ENCODE measurements around the gene SIRT2.
"Not testable (repeated sequence)": the region's sequence is repeated elsewhere in the genome, so short reads cannot be mapped to it uniquely, and the experiment has no call there.

The SIRT2 gene

DNA sequence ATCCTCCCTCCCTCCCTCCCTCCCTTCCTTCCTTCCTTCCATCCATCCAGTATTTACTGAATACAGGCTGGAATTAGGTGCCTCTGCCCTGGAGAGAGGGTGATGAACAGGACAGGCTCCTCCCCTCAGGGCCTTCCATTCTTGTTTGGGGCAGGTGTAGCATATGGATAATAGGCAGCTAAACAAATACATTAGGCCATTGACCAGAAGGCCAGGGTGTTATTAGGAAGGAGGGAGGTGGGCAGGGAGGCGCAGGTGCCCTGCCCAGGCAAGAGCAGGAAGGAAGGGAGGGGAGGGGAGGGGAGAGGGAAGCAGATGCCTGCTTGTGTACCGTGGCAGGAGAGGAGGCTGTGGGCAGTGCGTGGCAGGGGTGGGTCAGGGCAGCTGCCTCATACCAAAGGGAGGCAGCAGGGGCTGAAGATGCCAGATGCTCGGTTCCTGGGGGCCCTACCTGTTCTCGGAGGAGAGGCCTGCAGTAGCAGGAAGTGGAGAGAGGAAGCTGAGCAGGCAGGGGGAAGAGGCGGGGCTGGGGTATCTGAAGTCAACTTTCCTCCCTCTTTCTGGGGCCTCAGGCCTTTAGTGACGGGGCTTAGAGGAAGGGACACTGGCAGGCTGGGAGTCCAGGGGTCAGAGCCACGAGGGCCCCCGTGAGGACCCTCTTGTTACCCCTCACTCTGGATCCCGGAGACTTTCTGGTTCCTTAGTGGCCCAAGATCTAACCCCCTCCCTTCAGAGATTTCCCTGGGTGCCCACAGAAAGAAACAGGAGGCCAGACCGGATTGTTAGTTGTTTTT is 21.4 kb downstream of the SIRT2 start, which contains the start of gene RINL:
TSS of gene RINL (minus strand) at position 495 of the 794 bp plus-strand sequence. CDS start 1,533 bp downstream, outside the sequence.
- Histone ChIP-seq H3K27ac (ENCODE audit: low read depth, low read length) (peak within 1 kb of the TSS; percentile 33; the same call in 1 of the 2 replicates), H3K36me3 (ENCODE audit: control insufficient read depth, insufficient read depth, low read length) (no peaks in the 10 kb centered on the region), H3K9me3 (ENCODE audit: control insufficient read depth, insufficient read depth, low read depth, low read length) (no peaks in the 10 kb centered on the region), H3K9ac (ENCODE audit: low read length) (no peak within 1 kb of the TSS), H3K27me3 (ENCODE audit: control insufficient read depth, insufficient read depth, low read length) (no peaks in the 10 kb centered on the region), H3K4me3 (ENCODE audit: low read depth, low read length) (peak within 1 kb of the TSS; percentile 43; the same call in 1 of the 2 replicates), H3K4me1 (ENCODE audit: control insufficient read depth, insufficient read depth, low read length) (peaks cover 30% of the 10 kb centered on the region)

DNA sequence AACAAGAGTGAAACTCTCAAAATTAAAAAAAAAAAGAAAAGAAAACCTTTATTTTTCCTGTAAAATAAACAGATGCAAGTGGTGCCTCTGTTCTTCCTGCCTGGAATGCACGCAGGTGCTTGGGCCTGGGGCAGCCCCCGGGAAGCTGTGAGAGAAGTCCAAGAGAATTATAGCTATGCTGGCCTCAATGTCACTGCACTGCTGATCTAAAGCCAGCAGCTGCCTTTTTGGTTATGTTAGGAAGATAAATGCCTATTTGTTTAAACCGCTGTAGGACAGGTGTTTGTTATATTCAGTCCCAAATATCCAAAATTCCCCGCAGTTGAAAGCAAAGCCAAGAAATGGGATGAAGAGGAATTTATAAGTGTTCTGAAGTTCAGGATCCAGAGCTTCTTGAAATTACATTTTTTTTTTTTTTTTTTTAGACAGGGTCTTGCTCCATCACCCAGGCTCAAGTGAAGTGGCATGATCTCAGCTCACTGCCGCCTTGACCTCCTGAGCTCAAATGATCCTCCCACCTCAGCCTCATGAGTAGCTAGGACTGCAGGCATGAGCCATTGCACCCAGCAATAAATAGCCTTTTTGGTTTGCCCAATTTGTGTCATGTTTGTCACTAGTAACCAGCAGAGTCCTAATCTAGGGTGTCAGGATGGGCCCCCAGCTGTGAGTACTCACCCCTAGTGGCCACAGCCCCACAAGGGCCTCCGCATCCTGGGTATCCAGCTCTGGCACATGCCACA is 23.6 kb downstream of the SIRT2 start:
- H3K9me3 ChIP-seq (ENCODE audit: control insufficient read depth, insufficient read depth, low read depth, low read length) = no peaks in the 10 kb centered on the region
- no peak overlapping the region for H3K27ac ChIP-seq (ENCODE audit: low read depth, low read length)
- H3K4me3 ChIP-seq (ENCODE audit: low read depth, low read length) = no peak overlapping the region
- H3K9ac ChIP-seq (ENCODE audit: low read length) = no peak overlapping the region
- H3K4me1 ChIP-seq (ENCODE audit: control insufficient read depth, insufficient read depth, low read length) = peaks cover 27% of the 10 kb centered on the region
- no peaks in the 10 kb centered on the region for H3K36me3 ChIP-seq (ENCODE audit: control insufficient read depth, insufficient read depth, low read length)
- H3K27me3 ChIP-seq (ENCODE audit: control insufficient read depth, insufficient read depth, low read length) = no peaks in the 10 kb centered on the region

DNA sequence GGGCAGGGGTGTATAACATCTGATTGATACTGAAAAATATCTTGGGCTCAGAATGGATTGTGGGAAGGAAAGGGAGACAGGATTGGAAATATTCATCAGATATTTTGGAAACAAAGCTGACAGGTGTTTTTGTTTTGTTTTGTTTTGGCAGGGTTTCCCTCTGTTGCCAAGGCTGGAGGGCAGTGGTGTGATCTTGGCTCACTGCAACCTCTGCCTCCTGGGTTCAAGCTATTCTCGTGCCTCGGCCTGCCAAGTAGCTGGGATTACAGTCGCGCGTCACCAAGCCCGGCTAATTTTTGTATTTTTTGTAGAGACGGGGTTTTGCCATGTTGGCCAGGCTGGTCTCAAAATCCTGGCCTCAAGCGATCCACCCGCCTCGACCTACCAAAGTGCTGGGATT is 26.0 kb downstream of the SIRT2 start:
- H3K27ac ChIP-seq (ENCODE audit: low read depth, low read length); H3K4me3 ChIP-seq (ENCODE audit: low read depth, low read length); H3K9ac ChIP-seq (ENCODE audit: low read length); H3K27me3 ChIP-seq (ENCODE audit: control insufficient read depth, insufficient read depth, low read length); H3K9me3 ChIP-seq (ENCODE audit: control insufficient read depth, insufficient read depth, low read depth, low read length); H3K36me3 ChIP-seq (ENCODE audit: control insufficient read depth, insufficient read depth, low read length): not testable (repeated sequence)
- peaks cover 30% of the 10 kb centered on the region for H3K4me1 ChIP-seq (ENCODE audit: control insufficient read depth, insufficient read depth, low read length)

DNA sequence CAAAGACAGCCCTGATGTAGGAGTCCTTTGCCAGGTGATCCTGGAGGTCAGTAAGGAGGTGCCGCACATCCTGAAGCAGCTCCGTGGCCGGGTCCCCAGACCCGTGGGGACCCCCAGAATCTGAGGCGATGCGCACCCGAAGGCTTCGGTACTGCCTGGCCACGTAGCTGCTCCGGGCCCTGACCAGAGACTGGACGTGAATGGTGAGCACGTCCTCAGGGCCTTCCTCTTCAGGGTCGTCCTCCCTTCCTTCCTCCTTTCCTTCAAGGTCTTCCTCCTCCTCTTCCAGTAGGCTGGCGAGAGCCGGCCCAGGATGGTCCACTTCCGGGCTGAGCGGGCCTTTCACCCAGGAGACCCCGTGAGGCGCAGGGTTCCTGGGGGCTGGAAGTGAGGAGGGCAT is 28.8 kb downstream of the SIRT2 start:
- H3K4me1 ChIP-seq (ENCODE audit: control insufficient read depth, insufficient read depth, low read length) = peaks cover 18% of the 10 kb centered on the region
- no peaks in the 10 kb centered on the region for H3K9me3 ChIP-seq (ENCODE audit: control insufficient read depth, insufficient read depth, low read depth, low read length)
- H3K4me3 ChIP-seq (ENCODE audit: low read depth, low read length) = peak overlapping the region; percentile 55
- H3K36me3 ChIP-seq (ENCODE audit: control insufficient read depth, insufficient read depth, low read length) = no peaks in the 10 kb centered on the region
- H3K27me3 ChIP-seq (ENCODE audit: control insufficient read depth, insufficient read depth, low read length) = peaks cover 3% of the 10 kb centered on the region; the same call in 1 of the 2 replicates
- no peak overlapping the region for H3K9ac ChIP-seq (ENCODE audit: low read length)
- H3K27ac ChIP-seq (ENCODE audit: low read depth, low read length) = no peak overlapping the region

DNA sequence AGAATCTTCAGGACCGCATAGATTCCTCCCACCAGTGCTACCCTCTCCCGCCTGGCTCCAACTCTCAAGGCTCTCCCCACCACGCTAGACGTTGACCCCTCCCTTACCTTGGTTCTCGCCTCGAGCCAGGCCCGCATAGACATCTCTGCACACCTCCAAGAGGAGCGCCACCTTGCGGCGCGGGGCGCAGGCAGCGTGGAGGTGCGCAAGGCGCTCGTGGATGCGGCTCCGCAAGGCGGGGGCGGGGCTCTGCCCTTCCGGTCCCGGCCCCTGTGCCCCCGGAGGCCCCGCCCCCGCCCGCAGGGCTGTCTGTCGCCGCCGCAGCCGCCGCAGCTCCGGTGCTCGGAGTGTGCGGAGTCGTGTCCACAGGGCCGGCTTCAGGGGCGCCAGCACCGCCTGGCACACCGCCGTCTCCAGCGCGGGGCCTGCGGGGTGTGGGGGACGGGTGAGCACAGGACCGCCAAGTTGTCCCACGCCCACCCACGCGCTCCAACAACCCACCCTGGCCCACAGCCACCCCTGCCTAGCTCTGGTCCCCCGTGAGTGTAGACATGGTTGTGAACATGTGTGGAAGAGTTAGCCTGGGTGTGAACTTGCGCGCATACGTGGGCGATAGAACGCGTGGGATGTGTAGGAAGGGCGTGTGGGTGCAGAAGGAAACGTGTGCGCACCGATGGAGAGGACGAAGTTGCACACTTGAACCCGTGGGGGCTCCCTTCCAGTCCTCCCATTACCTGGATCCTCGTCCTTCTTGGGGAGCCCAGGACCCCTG is 29.4 kb downstream of the SIRT2 start:
- H3K9me3 ChIP-seq (ENCODE audit: control insufficient read depth, insufficient read depth, low read depth, low read length) = no peaks in the 10 kb centered on the region
- peak overlapping the region; percentile 55 for H3K4me3 ChIP-seq (ENCODE audit: low read depth, low read length)
- peaks cover 22% of the 10 kb centered on the region for H3K4me1 ChIP-seq (ENCODE audit: control insufficient read depth, insufficient read depth, low read length)
- no peaks in the 10 kb centered on the region for H3K36me3 ChIP-seq (ENCODE audit: control insufficient read depth, insufficient read depth, low read length)
- H3K27ac ChIP-seq (ENCODE audit: low read depth, low read length) = no peak overlapping the region
- peaks cover 3% of the 10 kb centered on the region; the same call in 1 of the 2 replicates for H3K27me3 ChIP-seq (ENCODE audit: control insufficient read depth, insufficient read depth, low read length)
- peak overlapping the region; percentile 4 for H3K9ac ChIP-seq (ENCODE audit: low read length)

DNA sequence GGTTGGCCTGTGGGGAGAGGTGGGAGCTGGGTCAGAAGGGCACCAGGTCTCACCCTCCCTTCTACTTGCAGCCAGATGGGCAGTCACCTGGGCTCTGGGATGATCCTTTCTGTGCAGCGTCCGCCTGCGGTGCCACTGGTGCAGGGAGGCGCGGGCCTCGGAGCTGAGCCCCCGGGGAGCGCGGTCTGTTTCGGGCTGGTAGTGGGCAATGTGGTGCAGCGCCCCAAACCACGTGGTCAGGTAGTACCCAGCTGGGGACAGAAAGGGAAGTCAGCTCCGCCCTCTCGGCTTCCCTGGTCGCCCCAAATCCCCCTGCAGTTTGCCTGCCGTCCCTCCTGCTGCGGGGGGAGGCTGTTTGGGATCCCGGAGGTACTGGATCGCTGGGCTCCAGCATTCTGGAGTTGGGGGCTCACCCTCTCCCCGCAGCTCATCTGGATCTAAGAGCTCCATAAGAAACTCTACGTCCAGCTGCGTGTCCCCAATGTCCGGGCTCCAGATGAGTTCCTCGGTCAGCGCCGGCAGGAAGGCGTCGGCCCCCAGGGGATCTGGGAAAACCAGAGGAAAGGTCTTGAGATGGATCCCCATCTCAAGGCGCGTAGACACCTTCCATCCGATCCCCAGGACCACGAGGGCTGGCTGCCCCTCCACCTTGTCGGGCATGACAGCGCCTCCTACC is 30.1 kb downstream of the SIRT2 start:
- Histone ChIP-seq H3K27me3 (ENCODE audit: control insufficient read depth, insufficient read depth, low read length) (peaks cover 3% of the 10 kb centered on the region; the same call in 1 of the 2 replicates), H3K27ac (ENCODE audit: low read depth, low read length) (no peak overlapping the region; the same call in 1 of the 2 replicates), H3K36me3 (ENCODE audit: control insufficient read depth, insufficient read depth, low read length) (no peaks in the 10 kb centered on the region), H3K9me3 (ENCODE audit: control insufficient read depth, insufficient read depth, low read depth, low read length) (no peaks in the 10 kb centered on the region), H3K4me1 (ENCODE audit: control insufficient read depth, insufficient read depth, low read length) (peaks cover 26% of the 10 kb centered on the region), H3K4me3 (ENCODE audit: low read depth, low read length) (peak overlapping the region; percentile 55), H3K9ac (ENCODE audit: low read length) (peak overlapping the region; percentile 4)

DNA sequence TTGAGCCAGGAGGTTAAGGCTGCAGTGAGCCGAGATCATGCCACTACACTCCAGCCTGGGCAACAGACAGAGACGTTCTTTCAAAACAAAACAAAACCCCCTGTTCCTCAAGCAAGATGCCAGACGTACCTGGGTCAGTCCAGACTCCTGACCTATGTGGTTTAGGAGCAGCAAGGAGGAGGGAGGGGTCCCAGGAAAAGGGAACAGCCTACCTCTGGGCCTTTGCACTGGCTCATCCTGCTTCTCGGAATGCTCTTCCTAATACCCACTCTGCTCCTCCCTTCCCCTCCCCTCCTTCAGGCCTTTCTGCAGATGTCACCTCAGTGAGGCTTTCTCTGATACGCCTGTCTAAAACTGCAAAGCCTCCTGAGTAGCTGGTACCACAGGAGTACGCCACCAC is 30.9 kb downstream of the SIRT2 start:
- peaks cover 3% of the 10 kb centered on the region; the same call in 1 of the 2 replicates for H3K27me3 ChIP-seq (ENCODE audit: control insufficient read depth, insufficient read depth, low read length)
- no peaks in the 10 kb centered on the region for H3K36me3 ChIP-seq (ENCODE audit: control insufficient read depth, insufficient read depth, low read length)
- peaks cover 23% of the 10 kb centered on the region for H3K4me1 ChIP-seq (ENCODE audit: control insufficient read depth, insufficient read depth, low read length)
- no peak overlapping the region for H3K27ac ChIP-seq (ENCODE audit: low read depth, low read length)
- no peaks in the 10 kb centered on the region for H3K9me3 ChIP-seq (ENCODE audit: control insufficient read depth, insufficient read depth, low read depth, low read length)
- no peak overlapping the region for H3K9ac ChIP-seq (ENCODE audit: low read length)
- H3K4me3 ChIP-seq (ENCODE audit: low read depth, low read length) = no peak overlapping the region

DNA sequence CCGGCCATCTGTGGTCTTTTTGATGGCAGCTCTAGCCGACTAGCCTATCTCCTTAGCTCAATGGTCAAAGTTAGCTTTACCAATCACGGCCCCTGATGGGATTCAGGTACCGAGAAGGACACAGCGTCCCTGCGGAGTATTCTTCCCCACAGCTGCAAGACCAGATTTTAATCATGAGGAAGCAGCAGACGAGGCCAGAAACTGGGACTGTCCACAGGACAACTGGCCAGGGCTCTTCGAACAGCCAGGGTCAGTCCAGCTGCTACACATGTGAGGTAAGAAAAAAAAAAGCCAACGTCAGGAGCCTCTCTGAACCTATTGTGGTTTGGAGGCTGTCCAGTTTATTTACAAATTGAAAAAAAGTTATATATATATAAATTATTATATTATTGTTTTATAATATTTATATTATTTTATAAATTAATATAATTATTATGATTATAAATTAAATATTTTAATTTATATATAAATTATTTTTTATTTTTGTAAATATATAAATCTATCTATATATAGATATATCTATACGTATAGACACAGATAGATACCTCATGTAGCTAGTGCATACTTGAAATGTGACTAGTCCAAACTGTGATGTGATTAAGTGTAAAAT is 32.1 kb downstream of the SIRT2 start:
- Histone ChIP-seq H3K4me1 (ENCODE audit: control insufficient read depth, insufficient read depth, low read length) (peaks cover 23% of the 10 kb centered on the region), H3K27ac (ENCODE audit: low read depth, low read length) (no peak overlapping the region), H3K36me3 (ENCODE audit: control insufficient read depth, insufficient read depth, low read length) (no peaks in the 10 kb centered on the region)

DNA sequence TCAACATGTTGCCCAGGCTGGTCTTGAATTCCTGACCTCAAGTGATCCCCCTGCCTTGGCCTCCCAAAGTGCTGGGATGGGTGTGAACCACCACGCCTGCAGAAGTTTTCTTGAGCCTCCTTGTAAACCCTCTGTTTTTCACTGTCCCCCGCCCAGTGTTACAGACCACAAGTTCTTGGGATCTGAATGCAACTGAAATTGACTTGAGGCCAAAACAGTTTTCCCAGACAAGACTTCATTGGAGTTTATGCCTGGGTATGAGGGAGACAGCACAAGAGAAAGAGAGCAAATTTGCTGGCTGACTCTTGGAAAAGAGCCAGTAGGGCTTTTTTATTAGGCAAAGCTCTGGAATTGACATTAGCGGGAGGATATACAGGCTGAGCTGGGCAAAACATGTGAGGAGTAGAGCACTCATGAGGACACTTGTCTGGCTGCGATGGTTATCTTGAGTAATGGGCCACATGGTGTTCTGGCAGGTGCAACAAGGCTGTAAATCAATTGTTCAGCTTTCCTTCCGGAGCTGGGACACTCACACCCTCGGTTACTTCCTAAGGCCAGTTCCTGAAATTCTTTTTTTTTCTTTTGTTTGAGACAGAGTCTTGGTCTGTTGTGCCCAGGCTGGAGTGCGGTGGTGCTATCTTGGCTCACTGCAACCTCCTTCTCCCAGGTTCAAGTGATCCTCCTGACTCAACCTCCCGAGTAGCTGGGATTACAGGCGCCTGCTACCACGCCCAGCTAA is 36.9 kb downstream of the SIRT2 start:
- Histone ChIP-seq H3K27ac (ENCODE audit: low read depth, low read length) (no peak overlapping the region), H3K4me1 (ENCODE audit: control insufficient read depth, insufficient read depth, low read length) (peaks cover 11% of the 10 kb centered on the region), H3K9ac (ENCODE audit: low read length) (no peak overlapping the region), H3K27me3 (ENCODE audit: control insufficient read depth, insufficient read depth, low read length) (no peaks in the 10 kb centered on the region), H3K4me3 (ENCODE audit: low read depth, low read length) (no peak overlapping the region), H3K9me3 (ENCODE audit: control insufficient read depth, insufficient read depth, low read depth, low read length) (peaks cover 2% of the 10 kb centered on the region; the same call in 1 of the 2 replicates), H3K36me3 (ENCODE audit: control insufficient read depth, insufficient read depth, low read length) (no peaks in the 10 kb centered on the region)

More for the DNA sequence above, 32.1 kb downstream of the SIRT2 start:
- no peak overlapping the region for H3K4me3 ChIP-seq (ENCODE audit: low read depth, low read length)
- H3K9ac ChIP-seq (ENCODE audit: low read length) = no peak overlapping the region
- H3K27me3 ChIP-seq (ENCODE audit: control insufficient read depth, insufficient read depth, low read length) = peaks cover 3% of the 10 kb centered on the region; the same call in 1 of the 2 replicates
- no peaks in the 10 kb centered on the region for H3K9me3 ChIP-seq (ENCODE audit: control insufficient read depth, insufficient read depth, low read depth, low read length)

Measured in HUES6 (cell line).